Lower leg skin (tissue), 4 donors: ENCODE data around the gene EFTUD2. TPM values are rescaled to one million over a fixed set of nuclear protein-coding genes. Genes with fewer than 3 reads are reported as not detected.

ENCODE experiments used
- DNase-seq, 2 donors: peaks; one replicate each; pipeline ENCODE4 v3.0.0-alpha.2; 2019; ENCODE audit warnings: low spot score in 2 of 2
- H3K4me3 ChIP-seq: fragments of 200-600 bp; sonication (generic); 2 replicates; pipeline ENCODE4 v1.5.1; 2017; ENCODE audit warnings: mild to moderate bottlenecking, low read depth; ENCODE audit not compliant: poor library complexity, severe bottlenecking
- CTCF ChIP-seq, 3 donors: fragments of 450-650 bp; IDR thresholded peaks; one replicate each; pipeline ENCODE4 v1.5.1; 2016; ENCODE audit warnings: antibody characterized with exemption in 3 of 3, mild to moderate bottlenecking in 3 of 3, moderate library complexity in 2 of 3
- POLR2A ChIP-seq, 2 donors: fragments of 450-650 bp; IDR thresholded peaks; one replicate each; pipeline ENCODE4 v1.6.1; 2016 to 2017; ENCODE audit warnings: antibody characterized with exemption in 2 of 2, mild to moderate bottlenecking in 1 of 2, moderate library complexity in 1 of 2
- WGBS, 2 donors: methylation state at CpG; one replicate each; pipeline ENCODE4 v1.1.5; 2018; 5-methylcytosine and 5-hydroxymethylcytosine counted together
- intact Hi-C: fragments of 100-400 bp; cut with DNase I; formaldehyde crosslinking; loops from one replicate; pipeline ENCODE4 v1.15.0; 2023; ENCODE audit warnings: low total_unique reads
- total RNA-seq, 4 donors: library from RNA; depleted of rRNA; stranded (reverse); fragments of >200 nt; gene quantifications; one replicate each; pipeline ENCODE4 v1.1.0, GENCODE V29; 2016

Gene EFTUD2
- total RNA-seq, 4 donors from 2014 or later = 45.0 to 69.2 (median 51.5) TPM

- 87 to 93% methylated on average over 4 of the region's 4 CpGs for WGBS, 2 donors
- intact Hi-C loops = loop anchor here (10.0 kb wide), 1 partner anchor 1666 kb away; the partner anchor contains the start of gene TMEM106A
- DNase-seq = no peak
- no peak for TF ChIP-seq CTCF (IDR thresholded peaks at IDR 0.05)
- TF ChIP-seq POLR2A (IDR thresholded peaks at IDR 0.05) = no peak
- H3K4me3 ChIP-seq = no peak overlapping the region
These were observed 18.1 kb downstream of the EFTUD2 start for GRCh38 chr17:44881145-44881544.

GRCh38 chr17:44880062-44880461 lies 19.2 kb downstream of the EFTUD2 start:
- WGBS, 2 donors = 97 to 98% methylated on average over 2 of the region's 2 CpGs
- no peak for DNase-seq
- no peak for TF ChIP-seq POLR2A (IDR thresholded peaks at IDR 0.05)
- TF ChIP-seq CTCF (IDR thresholded peaks at IDR 0.05) = no peak
- intact Hi-C loops = loop anchor here (10.0 kb wide), 1 partner anchor 1665 kb away; the partner anchor contains the start of gene TMEM106A
- H3K4me3 ChIP-seq = no peak overlapping the region

DNA sequence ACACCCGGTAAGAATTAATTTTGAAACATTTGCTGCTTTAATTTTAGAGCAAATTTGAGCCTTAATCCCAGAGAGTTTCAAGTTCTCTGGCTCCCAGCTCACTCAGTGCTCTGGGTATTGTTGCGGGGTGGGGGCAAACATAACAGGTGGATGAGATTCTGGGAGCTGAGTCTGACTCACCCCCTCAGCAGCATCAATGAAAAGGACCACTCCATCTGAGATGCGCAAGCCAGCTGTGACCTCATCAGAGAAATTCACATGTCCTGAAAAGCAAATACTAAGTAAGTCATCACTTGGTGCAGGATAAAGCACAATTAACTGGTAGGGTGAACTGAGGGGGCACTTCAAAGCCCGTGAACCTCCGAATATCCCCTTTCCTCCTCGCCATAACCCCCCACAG lies 19.9 kb downstream of the EFTUD2 start:
- no peak for DNase-seq
- WGBS, 2 donors = 87 to 96% methylated on average over 6 of the region's 6 CpGs
- intact Hi-C loops = loop anchor here (5.0 kb wide), 1 partner anchor 1098 kb away; no protein-coding TSS in a partner anchor

GRCh38 chr17:44878627-44879221 lies 20.5 kb downstream of the EFTUD2 start:
- 55 to 58% methylated on average over 6 of the region's 6 CpGs for WGBS, 2 donors
- intact Hi-C loops = loop anchor here (5.0 kb wide), 1 partner anchor 1099 kb away; no protein-coding TSS in a partner anchor
- H3K4me3 ChIP-seq = no peak overlapping the region
- DNase-seq = no peak
- TF ChIP-seq POLR2A (IDR thresholded peaks at IDR 0.05) (no peak), CTCF (IDR thresholded peaks at IDR 0.05) (no peak)

More for the DNA sequence above, 19.9 kb downstream of the EFTUD2 start:
- no peak overlapping the region for H3K4me3 ChIP-seq
- TF ChIP-seq CTCF (IDR thresholded peaks at IDR 0.05) (no peak), POLR2A (IDR thresholded peaks at IDR 0.05) (no peak)

GRCh38 chr17:44877121-44877520 lies 22.1 kb downstream of the EFTUD2 start:
- intact Hi-C loops = loop anchor here (5.0 kb wide), 1 partner anchor 1100 kb away; no protein-coding TSS in a partner anchor
- no peak for DNase-seq
- 84 to 85% methylated on average over 5 of the region's 5 CpGs for WGBS, 2 donors
- no peak overlapping the region for H3K4me3 ChIP-seq
- TF ChIP-seq CTCF (IDR thresholded peaks at IDR 0.05) = no peak
- no peak for TF ChIP-seq POLR2A (IDR thresholded peaks at IDR 0.05)
